A673 (cell line): Measurements from ENCODE around the gene CGNL1. TPM values are rescaled to one million over a fixed set of nuclear protein-coding genes. Genes with fewer than 3 reads are reported as not detected.

Experiments used
- BruUV-seq: library from RNA; stranded (reverse); fragments of 400-500 nt; replicated peaks from 2 replicates; lab custom pipeline; 2021; lab: Mats Ljungman, UMichigan
- CTCF ChIA-PET: fragments of 300-600 bp; sonication (Branson Sonifier 250); formaldehyde crosslinking; loops from one replicate; lab custom pipeline; 2022; ENCODE audit warnings: antibody characterized with exemption; lab: Charles Lee
- POLR2A ChIA-PET: fragments of 300-600 bp; sonication (Branson Sonifier 250); formaldehyde crosslinking; loops from one replicate; lab custom pipeline; 2022; ENCODE audit warnings: antibody characterized with exemption; ENCODE audit not compliant: low non-redundant PET; lab: Charles Lee
- DNase-seq: peaks from one replicate; pipeline ENCODE4 v3.0.0-alpha.2; 2015; ENCODE audit warnings: low spot score
- H3K27ac ChIP-seq: fragments of 200-600 bp; sonication (generic); 2 replicates; pipeline ENCODE4 v1.5.1; 2016; ENCODE audit warnings: mixed run types, low read depth, mild to moderate bottlenecking, mixed read lengths, antibody characterized with exemption, low read length; ENCODE audit not compliant: poor library complexity, severe bottlenecking
- H3K27me3 ChIP-seq: fragments of 200-600 bp; sonication (generic); replicated peaks from 2 replicates; pipeline ENCODE4 v1.6.1; 2017; ENCODE audit warnings: mixed run types, low read depth, mild to moderate bottlenecking, mixed read lengths, antibody characterized with exemption, low read length; ENCODE audit not compliant: insufficient read depth, poor library complexity
- H3K36me3 ChIP-seq: fragments of 200-600 bp; sonication (generic); 2 replicates; pipeline ENCODE4 v1.6.1; 2016; ENCODE audit warnings: mixed run types, mild to moderate bottlenecking, mixed read lengths, antibody characterized with exemption, low read length; ENCODE audit not compliant: insufficient read depth, poor library complexity, severe bottlenecking
- H3K4me1 ChIP-seq: fragments of 200-600 bp; sonication (generic); 2 replicates; pipeline ENCODE4 v1.6.1; 2017; ENCODE audit warnings: mixed run types, mild to moderate bottlenecking, mixed read lengths, antibody characterized with exemption, low read length; ENCODE audit not compliant: insufficient read depth, poor library complexity, severe bottlenecking
- H3K4me3 ChIP-seq: fragments of 200-600 bp; sonication (generic); 2 replicates; pipeline ENCODE4 v1.5.1; 2016; ENCODE audit warnings: low read depth, mixed run types, mild to moderate bottlenecking, mixed read lengths, low read length; ENCODE audit not compliant: poor library complexity, severe bottlenecking
- H3K9me3 ChIP-seq: fragments of 200-600 bp; sonication (generic); 2 replicates; pipeline ENCODE4 v1.6.1; 2016; ENCODE audit warnings: mixed run types, low read depth, mild to moderate bottlenecking, mixed read lengths, antibody characterized with exemption, low read length; ENCODE audit not compliant: poor library complexity, severe bottlenecking
- CTCF ChIP-seq: fragments of 300-800, 200-600 bp; sonication (generic); conservative IDR thresholded peaks from 2 replicates; pipeline ENCODE4 v1.5.1; 2017; ENCODE audit warnings: low read depth, mild to moderate bottlenecking, antibody characterized with exemption, low read length, moderate library complexity, mixed read lengths
- EZH2 ChIP-seq: fragments of 200-600 bp; sonication (generic); IDR thresholded peaks from 2 replicates; pipeline ENCODE4 v1.6.1; 2017; ENCODE audit warnings: borderline replicate concordance, low read depth, mild to moderate bottlenecking, mixed read lengths, antibody characterized with exemption, low read length; ENCODE audit not compliant: poor library complexity, severe bottlenecking
- intact Hi-C: fragments of 100-400 bp; cut with micrococcal nuclease; formaldehyde crosslinking; loops from one replicate; pipeline ENCODE4 v1.10.0; 2022; ENCODE audit not compliant: unreplicated experiment
- total RNA-seq: library from RNA; stranded (reverse); gene quantifications from 2 replicates; pipeline ENCODE4 v1.2.3, GENCODE V29; 2021

The CGNL1 gene
- total RNA-seq, 1 experiment from 2014 or later: 0.58 TPM

GRCh38 chr15:57403566-57404325 is 27.4 kb downstream of the CGNL1 start:
- CTCF ChIA-PET: no interaction called here
- no peak overlapping the region for H3K27ac ChIP-seq
- H3K36me3 ChIP-seq: no peaks in the 10 kb centered on the region
- intact Hi-C loops: no loop called here
- POLR2A ChIA-PET: no interaction called here
- H3K4me3 ChIP-seq: no peak overlapping the region
- DNase-seq: no peak
- TF ChIP-seq CTCF: no peak
- no peak for TF ChIP-seq EZH2
- BruUV-seq: no TSS peak
- no peaks in the 10 kb centered on the region for H3K27me3 ChIP-seq
- no peaks in the 10 kb centered on the region for H3K4me1 ChIP-seq
- H3K9me3 ChIP-seq: no peaks in the 10 kb centered on the region

DNA sequence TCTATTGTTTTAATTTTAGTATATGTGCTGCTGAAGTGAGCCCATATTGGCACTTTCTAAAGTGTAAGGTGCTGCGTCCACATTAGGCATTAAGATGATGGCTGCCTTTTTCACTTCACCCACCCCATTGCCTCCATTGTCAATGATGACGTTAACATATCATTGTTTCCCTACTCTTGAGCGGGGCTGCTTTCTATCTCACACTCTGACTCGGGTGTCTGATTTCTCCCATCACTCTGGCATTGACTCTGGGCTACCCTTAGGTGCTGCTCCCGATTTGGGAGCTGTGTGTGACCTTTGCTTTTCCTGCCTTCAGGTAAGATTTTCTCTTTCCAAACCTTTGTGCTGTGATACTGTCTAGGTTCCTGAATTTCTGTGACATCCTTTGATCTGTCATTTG is 28.8 kb downstream of the CGNL1 start:
- ChIA-PET POLR2A (interaction anchor here (0.6 kb wide), 1 partner anchor 1741 kb away, joined by 3 read pairs; no protein-coding TSS in a partner anchor), CTCF (no interaction called here)
- H3K36me3 ChIP-seq: no peaks in the 10 kb centered on the region
- H3K4me1 ChIP-seq: no peaks in the 10 kb centered on the region
- TF ChIP-seq EZH2 (no peak), CTCF (no peak)
- no TSS peak for BruUV-seq
- intact Hi-C loops: no loop called here
- H3K27me3 ChIP-seq: no peaks in the 10 kb centered on the region
- H3K4me3 ChIP-seq: no peak overlapping the region
- no peaks in the 10 kb centered on the region for H3K9me3 ChIP-seq
- no peak for DNase-seq
- H3K27ac ChIP-seq: no peak overlapping the region

DNA sequence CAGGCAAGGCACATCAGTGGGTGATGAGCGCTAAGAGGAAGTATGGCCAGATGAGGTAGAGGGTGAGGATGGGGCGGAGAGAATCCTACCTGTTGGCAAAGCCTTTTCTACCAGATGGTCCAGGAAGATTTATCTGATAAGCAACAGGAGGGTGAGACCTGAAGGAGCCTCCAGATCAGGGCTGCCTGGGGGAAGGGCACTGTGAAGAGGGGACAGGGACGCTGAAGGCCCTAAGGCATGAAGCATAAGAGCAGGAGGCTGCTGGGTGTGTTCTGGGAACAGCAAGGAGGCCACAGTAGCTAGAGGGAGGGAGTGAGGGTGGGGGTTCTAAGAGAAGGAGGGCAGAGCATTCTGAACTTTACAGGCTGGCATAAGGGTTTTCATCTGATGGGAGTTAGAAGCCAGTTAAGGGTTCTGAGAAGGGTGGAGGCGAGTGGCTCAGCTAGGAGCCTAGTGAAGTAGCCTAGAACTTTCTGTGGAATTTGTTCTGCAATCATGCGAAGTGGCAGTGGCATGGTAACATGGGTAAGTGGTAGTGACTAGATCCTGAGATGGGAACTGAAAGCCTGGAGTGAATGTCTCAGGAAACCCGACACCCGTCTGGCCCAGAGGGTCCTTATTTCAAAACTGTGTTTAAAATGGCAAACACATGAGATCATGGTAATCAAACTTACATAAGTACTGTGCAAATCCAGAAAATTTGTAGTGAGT is 29.9 kb downstream of the CGNL1 start:
- BruUV-seq: no TSS peak
- Histone ChIP-seq H3K27ac (no peak overlapping the region), H3K27me3 (no peaks in the 10 kb centered on the region), H3K9me3 (no peaks in the 10 kb centered on the region), H3K4me1 (no peaks in the 10 kb centered on the region), H3K4me3 (no peak overlapping the region), H3K36me3 (no peaks in the 10 kb centered on the region)
- DNase-seq: peak; percentile 14
- intact Hi-C loops: no loop called here
- ChIA-PET CTCF (no interaction called here), POLR2A (interaction anchor here (0.6 kb wide), 1 partner anchor 1656 kb away, joined by 9 read pairs; no protein-coding TSS in a partner anchor)
- TF ChIP-seq EZH2 (no peak), CTCF (no peak)
